ENCODE data around the gene LDAH. TPM values are rescaled to one million over a fixed set of nuclear protein-coding genes. Genes with fewer than 3 reads are reported as not detected.

Gene LDAH
- total and polyA plus RNA-seq, 2 experiments from 2014 or later, result 12.1 to 37.5 TPM

DNA sequence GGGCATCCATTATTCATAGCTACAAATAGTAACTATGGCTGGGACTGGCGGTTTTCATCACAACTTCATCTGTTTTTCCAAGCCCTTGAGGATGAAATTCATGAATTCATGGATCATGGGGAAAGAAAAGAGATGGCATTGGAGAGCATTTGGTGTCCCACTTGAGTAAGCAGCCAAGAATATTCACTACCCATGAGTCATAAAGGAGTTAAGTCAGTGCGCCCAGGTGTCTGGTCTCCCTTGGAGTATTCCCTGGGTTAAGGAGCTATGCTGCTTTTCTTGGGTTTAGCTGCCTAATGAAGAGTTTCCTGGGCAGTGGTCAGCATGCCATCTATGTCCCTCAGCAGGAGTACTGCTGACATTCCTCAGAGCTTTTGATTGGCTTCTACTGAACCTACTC, 21.3 kb upstream of the LDAH start (continued):
- TF ChIP-seq, protein P1, sequence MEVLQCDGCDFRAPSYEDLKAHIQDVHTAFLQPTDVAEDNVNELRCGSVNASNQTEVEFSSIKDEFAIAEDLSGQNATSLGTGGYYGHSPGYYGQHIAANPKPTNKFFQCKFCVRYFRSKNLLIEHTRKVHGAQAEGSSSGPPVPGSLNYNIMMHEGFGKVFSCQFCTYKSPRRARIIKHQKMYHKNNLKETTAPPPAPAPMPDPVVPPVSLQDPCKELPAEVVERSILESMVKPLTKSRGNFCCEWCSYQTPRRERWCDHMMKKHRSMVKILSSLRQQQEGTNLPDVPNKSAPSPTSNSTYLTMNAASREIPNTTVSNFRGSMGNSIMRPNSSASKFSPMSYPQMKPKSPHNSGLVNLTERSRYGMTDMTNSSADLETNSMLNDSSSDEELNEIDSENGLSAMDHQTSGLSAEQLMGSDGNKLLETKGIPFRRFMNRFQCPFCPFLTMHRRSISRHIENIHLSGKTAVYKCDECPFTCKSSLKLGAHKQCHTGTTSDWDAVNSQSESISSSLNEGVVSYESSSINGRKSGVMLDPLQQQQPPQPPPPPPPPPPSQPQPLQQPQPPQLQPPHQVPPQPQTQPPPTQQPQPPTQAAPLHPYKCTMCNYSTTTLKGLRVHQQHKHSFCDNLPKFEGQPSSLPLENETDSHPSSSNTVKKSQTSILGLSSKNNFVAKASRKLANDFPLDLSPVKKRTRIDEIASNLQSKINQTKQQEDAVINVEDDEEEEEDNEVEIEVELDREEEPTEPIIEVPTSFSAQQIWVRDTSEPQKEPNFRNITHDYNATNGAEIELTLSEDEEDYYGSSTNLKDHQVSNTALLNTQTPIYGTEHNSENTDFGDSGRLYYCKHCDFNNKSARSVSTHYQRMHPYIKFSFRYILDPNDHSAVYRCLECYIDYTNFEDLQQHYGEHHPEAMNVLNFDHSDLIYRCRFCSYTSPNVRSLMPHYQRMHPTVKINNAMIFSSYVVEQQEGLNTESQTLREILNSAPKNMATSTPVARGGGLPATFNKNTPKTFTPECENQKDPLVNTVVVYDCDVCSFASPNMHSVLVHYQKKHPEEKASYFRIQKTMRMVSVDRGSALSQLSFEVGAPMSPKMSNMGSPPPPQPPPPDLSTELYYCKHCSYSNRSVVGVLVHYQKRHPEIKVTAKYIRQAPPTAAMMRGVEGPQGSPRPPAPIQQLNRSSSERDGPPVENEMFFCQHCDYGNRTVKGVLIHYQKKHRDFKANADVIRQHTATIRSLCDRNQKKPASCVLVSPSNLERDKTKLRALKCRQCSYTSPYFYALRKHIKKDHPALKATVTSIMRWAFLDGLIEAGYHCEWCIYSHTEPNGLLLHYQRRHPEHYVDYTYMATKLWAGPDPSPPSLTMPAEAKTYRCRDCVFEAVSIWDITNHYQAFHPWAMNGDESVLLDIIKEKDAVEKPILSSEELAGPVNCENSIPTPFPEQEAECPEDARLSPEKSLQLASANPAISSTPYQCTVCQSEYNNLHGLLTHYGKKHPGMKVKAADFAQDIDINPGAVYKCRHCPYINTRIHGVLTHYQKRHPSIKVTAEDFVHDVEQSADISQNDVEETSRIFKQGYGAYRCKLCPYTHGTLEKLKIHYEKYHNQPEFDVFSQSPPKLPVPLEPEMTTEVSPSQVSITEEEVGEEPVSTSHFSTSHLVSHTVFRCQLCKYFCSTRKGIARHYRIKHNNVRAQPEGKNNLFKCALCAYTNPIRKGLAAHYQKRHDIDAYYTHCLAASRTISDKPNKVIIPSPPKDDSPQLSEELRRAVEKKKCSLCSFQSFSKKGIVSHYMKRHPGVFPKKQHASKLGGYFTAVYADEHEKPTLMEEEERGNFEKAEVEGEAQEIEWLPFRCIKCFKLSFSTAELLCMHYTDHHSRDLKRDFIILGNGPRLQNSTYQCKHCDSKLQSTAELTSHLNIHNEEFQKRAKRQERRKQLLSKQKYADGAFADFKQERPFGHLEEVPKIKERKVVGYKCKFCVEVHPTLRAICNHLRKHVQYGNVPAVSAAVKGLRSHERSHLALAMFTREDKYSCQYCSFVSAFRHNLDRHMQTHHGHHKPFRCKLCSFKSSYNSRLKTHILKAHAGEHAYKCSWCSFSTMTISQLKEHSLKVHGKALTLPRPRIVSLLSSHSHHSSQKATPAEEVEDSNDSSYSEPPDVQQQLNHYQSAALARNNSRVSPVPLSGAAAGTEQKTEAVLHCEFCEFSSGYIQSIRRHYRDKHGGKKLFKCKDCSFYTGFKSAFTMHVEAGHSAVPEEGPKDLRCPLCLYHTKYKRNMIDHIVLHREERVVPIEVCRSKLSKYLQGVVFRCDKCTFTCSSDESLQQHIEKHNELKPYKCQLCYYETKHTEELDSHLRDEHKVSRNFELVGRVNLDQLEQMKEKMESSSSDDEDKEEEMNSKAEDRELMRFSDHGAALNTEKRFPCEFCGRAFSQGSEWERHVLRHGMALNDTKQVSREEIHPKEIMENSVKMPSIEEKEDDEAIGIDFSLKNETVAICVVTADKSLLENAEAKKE (CRISPR knock-in tag; IDR thresholded peaks at IDR 0.05), result no peak
- no peak for TF ChIP-seq EZH2phosphoT487 (IDR thresholded peaks at IDR 0.05; ENCODE audit: unreplicated experiment)
- no peak for TF ChIP-seq NANOG (IDR thresholded peaks at IDR 0.05; ENCODE audit: borderline replicate concordance)
- no peak for TF ChIP-seq POLR2AphosphoS5 (IDR thresholded peaks at IDR 0.05; ENCODE audit: low read depth)
- no peak for TF ChIP-seq CREB1 (CRISPR knock-in tag; IDR thresholded peaks at IDR 0.05; ENCODE audit: low read depth)
- TF ChIP-seq ZNF331 (CRISPR knock-in tag; IDR thresholded peaks at IDR 0.05; ENCODE audit: low read depth), result no peak
- no peak for TF ChIP-seq EZH2 (IDR thresholded peaks at IDR 0.05; ENCODE audit: low read depth, unreplicated experiment)
- TF ChIP-seq, protein P2, sequence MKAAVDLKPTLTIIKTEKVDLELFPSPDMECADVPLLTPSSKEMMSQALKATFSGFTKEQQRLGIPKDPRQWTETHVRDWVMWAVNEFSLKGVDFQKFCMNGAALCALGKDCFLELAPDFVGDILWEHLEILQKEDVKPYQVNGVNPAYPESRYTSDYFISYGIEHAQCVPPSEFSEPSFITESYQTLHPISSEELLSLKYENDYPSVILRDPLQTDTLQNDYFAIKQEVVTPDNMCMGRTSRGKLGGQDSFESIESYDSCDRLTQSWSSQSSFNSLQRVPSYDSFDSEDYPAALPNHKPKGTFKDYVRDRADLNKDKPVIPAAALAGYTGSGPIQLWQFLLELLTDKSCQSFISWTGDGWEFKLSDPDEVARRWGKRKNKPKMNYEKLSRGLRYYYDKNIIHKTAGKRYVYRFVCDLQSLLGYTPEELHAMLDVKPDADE (IDR thresholded peaks at IDR 0.05), result no peak
- TF ChIP-seq, protein P3, sequence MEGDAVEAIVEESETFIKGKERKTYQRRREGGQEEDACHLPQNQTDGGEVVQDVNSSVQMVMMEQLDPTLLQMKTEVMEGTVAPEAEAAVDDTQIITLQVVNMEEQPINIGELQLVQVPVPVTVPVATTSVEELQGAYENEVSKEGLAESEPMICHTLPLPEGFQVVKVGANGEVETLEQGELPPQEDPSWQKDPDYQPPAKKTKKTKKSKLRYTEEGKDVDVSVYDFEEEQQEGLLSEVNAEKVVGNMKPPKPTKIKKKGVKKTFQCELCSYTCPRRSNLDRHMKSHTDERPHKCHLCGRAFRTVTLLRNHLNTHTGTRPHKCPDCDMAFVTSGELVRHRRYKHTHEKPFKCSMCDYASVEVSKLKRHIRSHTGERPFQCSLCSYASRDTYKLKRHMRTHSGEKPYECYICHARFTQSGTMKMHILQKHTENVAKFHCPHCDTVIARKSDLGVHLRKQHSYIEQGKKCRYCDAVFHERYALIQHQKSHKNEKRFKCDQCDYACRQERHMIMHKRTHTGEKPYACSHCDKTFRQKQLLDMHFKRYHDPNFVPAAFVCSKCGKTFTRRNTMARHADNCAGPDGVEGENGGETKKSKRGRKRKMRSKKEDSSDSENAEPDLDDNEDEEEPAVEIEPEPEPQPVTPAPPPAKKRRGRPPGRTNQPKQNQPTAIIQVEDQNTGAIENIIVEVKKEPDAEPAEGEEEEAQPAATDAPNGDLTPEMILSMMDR (conservative IDR thresholded peaks at IDR 0.05; ENCODE audit: low read depth in 2 of 2), result no peak
- TF ChIP-seq STAT1 (IDR thresholded peaks at IDR 0.05; ENCODE audit: unreplicated experiment), result no peak

All from GM23338 (cell line).